K562 (cell line): ENCODE results near the gene UVRAG. TPM values are rescaled to one million over a fixed set of nuclear protein-coding genes. Genes with fewer than 3 reads are reported as not detected.

Experiments used
- ATAC-seq: fragments of 200-7000 bp; cut with Tn5 transposase; 3 replicates; pipeline ENCODE4 v1.9.1; 2020; ENCODE audit warnings: moderate library complexity
- BruUV-seq: library from RNA; stranded (reverse); fragments of 400-500 nt; replicated peaks from 2 replicates; lab custom pipeline; 2021; lab: Mats Ljungman, UMichigan
- CTCF ChIA-PET: fragments of 300-600 bp; formaldehyde crosslinking; extraction: SDS; loops from one replicate; lab custom pipeline; 2021; ENCODE audit warnings: low intra/inter-chr PET ratio; lab: Yijun Ruan, JAX
- POLR2A ChIA-PET: fragments of 300-600, 350-650 bp; sonication (Branson Sonifier 250); formaldehyde crosslinking; extraction: SDS; loops from one replicate; lab custom pipeline; 2021; ENCODE audit warnings: antibody characterized with exemption, inconsistent platforms; lab: Yijun Ruan, JAX
- DNase-seq, 4 experiments: peaks; one replicate each; pipeline versions ENCODE4 v3.0.0 to v3.0.0-alpha.2; 2011 to 2018; ENCODE audit warnings: low spot score in 3 of 4, mixed read lengths in 3 of 4; ENCODE audit errors: extremely low read depth in 1 of 4
- FAIRE-seq: peaks from 2 replicates; lab custom pipeline; 2011; peaks lifted over from hg19 to GRCh38; lab: Jason Lieb, UNC
- H2AFZ ChIP-seq: 2 replicates; pipeline ENCODE4 v1.6.0; 2011; ENCODE audit warnings: low read depth, low read length, control low read depth, inconsistent platforms
- H3K27ac ChIP-seq: fragments of 200-600 bp; 3 replicates; pipeline ENCODE4 v1.8.0; 2011; ENCODE audit warnings: low read depth, mild to moderate bottlenecking, control low read depth, inconsistent platforms, low read length, moderate library complexity, mixed read lengths; ENCODE audit errors: extremely low read depth
- H3K27me3 ChIP-seq, 2 experiments: fragments of 300-600 bp in 1 of 2; 2 replicates in 1 of 2; 3 replicates in 1 of 2; pipeline versions ENCODE4 v1.6.0 to v1.8.0; 2011; ENCODE audit warnings: inconsistent platforms in 2 of 2, low read length in 2 of 2, mild to moderate bottlenecking in 1 of 2, mixed read lengths in 1 of 2, moderate library complexity in 1 of 2; ENCODE audit not compliant: control insufficient read depth in 2 of 2, insufficient read depth in 2 of 2
- H3K36me3 ChIP-seq: fragments of 300-600 bp; 3 replicates; pipeline ENCODE4 v1.8.0; 2011; ENCODE audit warnings: mild to moderate bottlenecking, low read length, inconsistent platforms; ENCODE audit not compliant: control insufficient read depth, insufficient read depth
- H3K4me1 ChIP-seq, 2 experiments: fragments of 200-600 bp in 1 of 2; replicated peaks in 1 of 2; 2 replicates in 1 of 2; 3 replicates in 1 of 2; pipeline versions ENCODE4 v1.5.1 to v1.8.0; 2011; ENCODE audit warnings: inconsistent platforms in 2 of 2, low read length in 2 of 2, mild to moderate bottlenecking in 1 of 2, mixed read lengths in 1 of 2, moderate library complexity in 1 of 2; ENCODE audit not compliant: control insufficient read depth in 2 of 2, insufficient read depth in 2 of 2
- H3K4me2 ChIP-seq: 2 replicates; pipeline ENCODE4 v1.6.1; 2011; ENCODE audit warnings: low read length, control low read depth, inconsistent platforms, mixed read lengths; ENCODE audit not compliant: insufficient read depth
- H3K4me3 ChIP-seq: fragments of 200-600 bp; sonication (generic), shearing (Covaris generic); 2 replicates; pipeline ENCODE4 v1.5.1; 2016; ENCODE audit warnings: control low read depth, inconsistent platforms
- H3K79me2 ChIP-seq: fragments of 200-600 bp; 3 replicates; pipeline ENCODE4 v1.8.0; 2011; ENCODE audit warnings: low read length, inconsistent platforms; ENCODE audit not compliant: control insufficient read depth, insufficient read depth
- H3K9ac ChIP-seq, 2 experiments: 2 replicates each; pipeline versions ENCODE4 v1.6.0 to v1.6.1; 2011; ENCODE audit warnings: low read depth in 2 of 2, low read length in 2 of 2, control low read depth in 1 of 2, inconsistent platforms in 1 of 2, mild to moderate bottlenecking in 1 of 2, mixed read lengths in 1 of 2; ENCODE audit not compliant: insufficient read depth in 1 of 2
- H3K9me1 ChIP-seq: one replicate; pipeline ENCODE4 v1.6.0; 2011; ENCODE audit warnings: inconsistent platforms, mild to moderate bottlenecking, low read length, moderate library complexity; ENCODE audit not compliant: control insufficient read depth, insufficient read depth
- H3K9me3 ChIP-seq: replicated peaks from 2 replicates; pipeline ENCODE4 v1.5.1; 2011; ENCODE audit warnings: low read depth, low read length, inconsistent platforms; ENCODE audit not compliant: control insufficient read depth, insufficient read depth
- H4K20me1 ChIP-seq: replicated peaks from 2 replicates; pipeline ENCODE4 v1.6.1; 2011; ENCODE audit warnings: low read length, inconsistent platforms, mixed read lengths; ENCODE audit not compliant: control insufficient read depth, insufficient read depth
- ATF3 ChIP-seq, 2 experiments: fragments of 450-650 bp in 1 of 2; sonication (generic) in 1 of 2; formaldehyde crosslinking in 1 of 2; IDR thresholded peaks in 1 of 2; conservative IDR thresholded peaks in 1 of 2; 2 replicates each; pipeline versions ENCODE4 v1.6.1 to v1.8.1; 2016 to 2023; ENCODE audit warnings: mild to moderate bottlenecking in 2 of 2, moderate library complexity in 2 of 2, inconsistent platforms in 1 of 2, missing genetic modification reagents in 1 of 2
- JUND ChIP-seq, 2 experiments: IDR thresholded peaks; 2 replicates in 1 of 2; 3 replicates in 1 of 2; pipeline ENCODE4 v1.6.1; 2011; ENCODE audit warnings: borderline replicate concordance in 2 of 2, low read depth in 2 of 2, low read length in 2 of 2, improper control_type of control experiment in 1 of 2, missing biosample characterization in 1 of 2, missing genetic modification characterization in 1 of 2, missing genetic modification reagents in 1 of 2
- SMARCC2 ChIP-seq: fragments of 450-650 bp; IDR thresholded peaks from 2 replicates; pipeline ENCODE4 v1.6.1; 2017; ENCODE audit warnings: antibody characterized with exemption, moderate library complexity, mild to moderate bottlenecking, low read depth
- WGBS: fragments of 100-300 bp; shearing (Covaris generic); methylation state at CpG from one replicate; pipeline ENCODE4 v1.1.6; 2016; ENCODE audit warnings: low coverage, mixed read lengths; ENCODE audit not compliant: insufficient coverage; ENCODE audit errors: missing lambda C conversion rate; 5-methylcytosine and 5-hydroxymethylcytosine counted together
- in situ Hi-C: fragments of 300-500 bp; cut with MboI; formaldehyde crosslinking; loops from 4 replicates; pipeline ENCODE4 v1.15.0; 2018; ENCODE audit warnings: inconsistent platforms, mixed read lengths
- intact Hi-C: fragments of 100-400 bp; cut with micrococcal nuclease; formaldehyde crosslinking; loops from 2 replicates; pipeline ENCODE4 v1.14.2; 2022
- polyA plus RNA-seq, 8 experiments: library from polyadenylated mRNA; depleted of rRNA in 4 of 8; stranded (reverse) in 5 of 8; unstranded in 3 of 8; fragments of >200 nt; fragmentation: Nextera tagmentation in 2 of 8; fragmentation: Illumina TruSeq in 1 of 8; extraction: Ambion mirVana in 2 of 8; extraction: Trizol in 1 of 8; gene quantifications; 2 replicates each; pipeline versions ENCODE4 v1.2.1 to v1.2.3, GENCODE V29; 2011 to 2014; ENCODE audit warnings: inconsistent platforms in 1 of 8, missing spikeins in 1 of 8
- total RNA-seq, 7 experiments: library from RNA; depleted of rRNA in 6 of 7; stranded (reverse); fragments of >200 nt in 6 of 7; fragmentation: Illumina TruSeq in 2 of 7; extraction: Trizol in 2 of 7; gene quantifications; 2 replicates each; pipeline versions ENCODE4 v1.2.1 to v1.2.3, GENCODE V29; 2011 to 2021; ENCODE audit warnings: low replicate concordance in 1 of 7

The UVRAG gene
- total and polyA plus RNA-seq, 9 of the 15 experiments (the other 6 are each of a cell fraction or from before 2014, with no cell fraction given) = 3.1 to 17.8 (median 12.4) TPM

DNA sequence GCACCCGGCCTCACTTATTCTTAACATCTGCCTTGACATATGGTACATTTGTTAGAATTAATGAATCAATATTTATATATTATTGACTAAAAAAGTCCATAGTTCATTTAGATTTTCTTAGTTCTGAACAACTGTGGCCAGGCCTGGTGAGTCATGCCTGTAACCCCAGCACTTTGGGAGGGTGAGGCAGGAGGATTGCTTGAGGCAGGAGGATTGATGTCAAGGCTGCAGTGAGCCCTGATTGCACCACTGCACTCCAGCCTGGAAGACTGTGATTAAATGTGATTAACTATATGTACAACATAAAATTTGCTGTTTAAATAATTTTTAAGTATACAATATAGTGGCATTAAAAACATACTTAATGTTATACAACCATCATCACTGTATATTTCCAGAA is 5.6 kb downstream of the UVRAG start:
- POLR2A ChIA-PET = interaction anchor here (0.7 to 1.8 kb wide), 2 partner anchors 12 to 109 kb away, joined by 3 to 5 read pairs; no protein-coding TSS in a partner anchor
- 100% methylated on average over 1 of the region's 1 CpG for WGBS

More for the DNA sequence above, 5.6 kb downstream of the UVRAG start:
- no peak for DNase-seq
- no TSS peak for BruUV-seq
- TF ChIP-seq ATF3 (IDR thresholded peaks at IDR 0.05) (0 out of 2 replicates have a peak, but pooled peaks have one; percentile 26), ATF3 (CRISPR knock-in tag; conservative IDR thresholded peaks at IDR 0.05) (no peak), JUND (IDR thresholded peaks at IDR 0.05; ENCODE audit: borderline replicate concordance, low read depth, low read length) (peak; percentile 29; the same call in 1 of the 2 replicates), JUND (tag; IDR thresholded peaks at IDR 0.05; ENCODE audit: borderline replicate concordance, low read depth, low read length) (no peak), SMARCC2 (no peak)
- no peak for FAIRE-seq
- Histone ChIP-seq H3K4me2 (no peak overlapping the region), H2AFZ (no peak overlapping the region), H3K9ac (no peak overlapping the region), H3K79me2 (peaks cover 83% of the 10 kb centered on the region), H3K27ac (no peak overlapping the region), H3K9me1 (no peaks in the 10 kb centered on the region), H4K20me1 (no peaks in the 10 kb centered on the region; the same call in 1 of the 2 replicates), H3K4me1 (peaks cover 5 to 8% of the 10 kb centered on the region in 2 experiments; a peak in 3 of 5 replicates), H3K36me3 (peaks cover 9% of the 10 kb centered on the region; the same call in 1 of the 3 replicates), H3K27me3 (no peaks in the 10 kb centered on the region), H3K9me3 (no peaks in the 10 kb centered on the region), H3K4me3 (no peak overlapping the region)
- ATAC-seq = no peak
- in situ Hi-C loops = no loop called here
- CTCF ChIA-PET = no interaction called here
- intact Hi-C loops = no loop called here
